ENCODE data around the gene HBP1. TPM values are rescaled to one million over a fixed set of nuclear protein-coding genes. Genes with fewer than 3 reads are reported as not detected.

The HBP1 gene
- total RNA-seq, 6 experiments from 2014 or later, result 22.8 to 34.4 (median 28.5) TPM

DNA sequence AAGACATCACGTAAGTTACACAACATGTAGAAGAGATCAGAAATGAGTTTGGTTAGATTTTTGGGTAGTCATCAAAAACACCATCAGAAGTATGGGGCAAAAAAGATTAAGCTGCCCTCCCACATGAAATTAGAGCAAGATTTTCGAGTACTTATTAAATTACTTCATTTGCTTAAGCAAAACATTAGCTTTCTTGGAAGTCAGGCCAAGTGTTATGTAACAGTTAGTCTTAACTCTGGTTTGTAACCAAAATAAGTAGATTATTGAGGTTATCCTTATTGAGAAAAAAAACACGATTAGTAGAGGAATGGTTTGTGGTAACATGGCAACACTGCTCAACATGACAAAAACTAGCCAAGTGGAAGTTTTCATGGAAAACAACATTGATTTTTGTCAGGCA, 37.9 kb downstream of the HBP1 start:
- DNase-seq, result no peak
- Mint-ChIP-seq H3K27me3 (ENCODE audit: insufficient read depth) (no peaks in the 10 kb centered on the region; the same call in 1 of the 2 replicates), H3K27ac (no peak overlapping the region), H3K9me3 (no peaks in the 10 kb centered on the region), H3K36me3 (ENCODE audit: low read depth) (peaks cover 22% of the 10 kb centered on the region), H3K4me3 (no peak overlapping the region), H3K4me1 (ENCODE audit: low read depth) (peaks cover 19% of the 10 kb centered on the region)
- TF ChIP-seq, protein P1, sequence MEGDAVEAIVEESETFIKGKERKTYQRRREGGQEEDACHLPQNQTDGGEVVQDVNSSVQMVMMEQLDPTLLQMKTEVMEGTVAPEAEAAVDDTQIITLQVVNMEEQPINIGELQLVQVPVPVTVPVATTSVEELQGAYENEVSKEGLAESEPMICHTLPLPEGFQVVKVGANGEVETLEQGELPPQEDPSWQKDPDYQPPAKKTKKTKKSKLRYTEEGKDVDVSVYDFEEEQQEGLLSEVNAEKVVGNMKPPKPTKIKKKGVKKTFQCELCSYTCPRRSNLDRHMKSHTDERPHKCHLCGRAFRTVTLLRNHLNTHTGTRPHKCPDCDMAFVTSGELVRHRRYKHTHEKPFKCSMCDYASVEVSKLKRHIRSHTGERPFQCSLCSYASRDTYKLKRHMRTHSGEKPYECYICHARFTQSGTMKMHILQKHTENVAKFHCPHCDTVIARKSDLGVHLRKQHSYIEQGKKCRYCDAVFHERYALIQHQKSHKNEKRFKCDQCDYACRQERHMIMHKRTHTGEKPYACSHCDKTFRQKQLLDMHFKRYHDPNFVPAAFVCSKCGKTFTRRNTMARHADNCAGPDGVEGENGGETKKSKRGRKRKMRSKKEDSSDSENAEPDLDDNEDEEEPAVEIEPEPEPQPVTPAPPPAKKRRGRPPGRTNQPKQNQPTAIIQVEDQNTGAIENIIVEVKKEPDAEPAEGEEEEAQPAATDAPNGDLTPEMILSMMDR (IDR thresholded peaks at IDR 0.05), result no peak

DNA sequence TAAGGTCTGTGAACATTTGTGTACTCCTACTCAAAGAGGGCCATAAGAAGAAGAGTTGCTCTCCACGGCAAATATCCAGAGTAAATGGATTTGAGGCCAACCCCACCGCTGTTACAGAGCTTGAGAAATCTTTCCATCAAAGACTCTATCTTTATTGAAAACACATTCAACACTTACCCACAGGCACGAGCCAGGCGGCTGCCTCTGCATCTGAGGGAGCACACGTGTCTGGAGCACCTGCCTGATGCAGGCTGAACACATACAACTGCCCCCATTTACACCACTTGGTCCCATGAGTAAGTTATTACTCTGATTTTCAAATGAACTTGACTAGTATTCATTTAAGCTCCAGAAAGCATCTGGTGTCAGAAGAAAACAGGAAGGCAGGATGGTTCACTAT, 38.7 kb downstream of the HBP1 start:
- TF ChIP-seq, protein P1 (IDR thresholded peaks at IDR 0.05), result no peak
- Mint-ChIP-seq H3K36me3 (ENCODE audit: low read depth) (peaks cover 17% of the 10 kb centered on the region), H3K4me1 (ENCODE audit: low read depth) (peaks cover 19% of the 10 kb centered on the region), H3K4me3 (no peak overlapping the region), H3K27ac (peak overlapping the region; percentile 82), H3K27me3 (ENCODE audit: insufficient read depth) (no peaks in the 10 kb centered on the region; the same call in 1 of the 2 replicates), H3K9me3 (no peaks in the 10 kb centered on the region)
- DNase-seq, result no peak

DNA sequence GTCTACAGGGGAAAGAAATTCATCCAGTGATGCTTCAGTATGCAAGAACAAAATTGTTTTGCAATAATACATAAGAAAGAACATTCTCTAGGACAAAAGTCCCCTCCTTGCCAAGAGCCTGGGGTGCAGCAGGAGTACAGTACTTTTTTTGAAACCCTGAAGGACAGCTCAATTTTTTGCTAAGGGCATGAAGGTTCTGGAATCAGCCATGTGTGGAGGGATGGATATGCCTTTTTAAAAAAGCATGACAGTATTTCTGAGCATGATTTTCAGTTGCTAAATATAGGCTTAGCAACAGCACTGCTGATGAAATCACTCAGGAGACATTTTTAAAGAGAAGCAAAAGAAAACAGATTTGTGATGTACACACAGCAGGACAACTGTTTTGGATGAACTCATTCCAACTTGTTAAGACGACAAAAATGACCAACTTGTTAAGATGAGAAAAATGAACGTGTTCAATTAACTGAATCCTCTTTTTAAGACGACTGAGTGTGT, 39.3 kb downstream of the HBP1 start:
- peak overlapping the region; percentile 82 for H3K27ac Mint-ChIP-seq

GRCh38 chr7:107208563-107208962, 39.8 kb downstream of the HBP1 start:
- TF ChIP-seq, protein P1 (IDR thresholded peaks at IDR 0.05), result no peak
- Mint-ChIP-seq H3K36me3 (ENCODE audit: low read depth) (peaks cover 22% of the 10 kb centered on the region), H3K27me3 (ENCODE audit: insufficient read depth) (peaks cover 1% of the 10 kb centered on the region), H3K4me3 (no peak overlapping the region), H3K4me1 (ENCODE audit: low read depth) (peaks cover 19% of the 10 kb centered on the region), H3K27ac (peak overlapping the region; percentile 82), H3K9me3 (no peaks in the 10 kb centered on the region)
- DNase-seq, result no peak

More for the DNA sequence above, 39.3 kb downstream of the HBP1 start:
- peak; percentile 29 for DNase-seq
- TF ChIP-seq, protein P1 (IDR thresholded peaks at IDR 0.05), result no peak
- Mint-ChIP-seq H3K4me3 (no peak overlapping the region), H3K27me3 (ENCODE audit: insufficient read depth) (peaks cover 1% of the 10 kb centered on the region), H3K9me3 (no peaks in the 10 kb centered on the region), H3K4me1 (ENCODE audit: low read depth) (peaks cover 19% of the 10 kb centered on the region), H3K36me3 (ENCODE audit: low read depth) (peaks cover 17% of the 10 kb centered on the region)

GRCh38 chr7:107209565-107209964, 40.8 kb downstream of the HBP1 start:
- Mint-ChIP-seq H3K36me3 (ENCODE audit: low read depth) (peaks cover 27% of the 10 kb centered on the region), H3K4me1 (ENCODE audit: low read depth) (peaks cover 19% of the 10 kb centered on the region), H3K27me3 (ENCODE audit: insufficient read depth) (peaks cover 1% of the 10 kb centered on the region), H3K4me3 (no peak overlapping the region), H3K27ac (no peak overlapping the region), H3K9me3 (no peaks in the 10 kb centered on the region)
- DNase-seq, result no peak
- TF ChIP-seq, protein P1 (IDR thresholded peaks at IDR 0.05), result no peak
